Fibroblast of skin of right biceps (primary cell): ENCODE measurements around the gene CPSF4L.
"Not testable (repeated sequence)": the region's sequence is repeated elsewhere in the genome, so short reads cannot be mapped to it uniquely, and the experiment has no call there.

ENCODE experiments used
- DNase-seq: peaks from one replicate; pipeline ENCODE4 v3.0.0-alpha.2; 2013

The CPSF4L gene

GRCh38 chr17:73261617-73261951 lies at the start of gene CPSF4L:
Gene CPSF4L (minus strand): TSS chr17:73261880. CDS start chr17:73261818, 62 bp downstream.
- no peak for DNase-seq

- no peak for DNase-seq
These were observed 49.7 kb upstream of the CPSF4L start for GRCh38 chr17:73311428-73311780.

- DNase-seq: peak; percentile 37
These were observed 48.3 kb upstream of the CPSF4L start for GRCh38 chr17:73309727-73310596.

GRCh38 chr17:73308959-73309358 lies 47.3 kb upstream of the CPSF4L start:
- DNase-seq: not testable (repeated sequence)

GRCh38 chr17:73308017-73308823 lies 46.5 kb upstream of the CPSF4L start:
- DNase-seq: peak; percentile 80

GRCh38 chr17:73307130-73307529 lies 45.5 kb upstream of the CPSF4L start:
- no peak for DNase-seq

GRCh38 chr17:73305845-73306836 lies 44.5 kb upstream of the CPSF4L start:
- DNase-seq: no peak

- DNase-seq: peak; percentile 89
These were observed 43.5 kb upstream of the CPSF4L start for GRCh38 chr17:73304971-73305812.

- no peak for DNase-seq
These were observed 42.8 kb upstream of the CPSF4L start for GRCh38 chr17:73304438-73304837.

- DNase-seq: peak; percentile 93
These were observed 40.5 kb upstream of the CPSF4L start for GRCh38 chr17:73302189-73302588.

GRCh38 chr17:73301369-73301768 lies 39.7 kb upstream of the CPSF4L start:
- peak; percentile 59 for DNase-seq

GRCh38 chr17:73300392-73300791 lies 38.7 kb upstream of the CPSF4L start:
- no peak for DNase-seq

- no peak for DNase-seq
These were observed 36.5 kb upstream of the CPSF4L start for GRCh38 chr17:73297934-73298861.

GRCh38 chr17:73293480-73293911 lies 31.8 kb upstream of the CPSF4L start:
- peak; percentile 79 for DNase-seq

GRCh38 chr17:73293031-73293430 lies 31.4 kb upstream of the CPSF4L start:
- no peak for DNase-seq

GRCh38 chr17:73292031-73292531 lies 30.4 kb upstream of the CPSF4L start:
- DNase-seq: peak; percentile 78

GRCh38 chr17:73291260-73291801 lies 29.7 kb upstream of the CPSF4L start:
- DNase-seq: peak; percentile 89

- DNase-seq: no peak
These were observed 28.9 kb upstream of the CPSF4L start for GRCh38 chr17:73290399-73291259.
